HEK293 (cell line): ENCODE data around the gene ZPLD1.

ENCODE experiments used
- CTCF ChIP-seq: fragments of 450-650 bp; formaldehyde crosslinking; IDR thresholded peaks from 2 replicates; pipeline ENCODE4 v1.5.1; 2016; ENCODE audit warnings: missing biosample characterization, missing genetic modification characterization
- ELK4 ChIP-seq: IDR thresholded peaks from 2 replicates; pipeline ENCODE4 v1.6.1; 2011; ENCODE audit warnings: mild to moderate bottlenecking, low read depth, low read length, borderline replicate concordance
- KLF10 ChIP-seq: fragments of 450-650 bp; IDR thresholded peaks from 2 replicates; pipeline ENCODE4 v1.5.1; 2018; ENCODE audit warnings: missing biosample characterization, mild to moderate bottlenecking, missing genetic modification characterization
- KLF9 ChIP-seq: fragments of 450-650 bp; formaldehyde crosslinking; IDR thresholded peaks from 2 replicates; pipeline ENCODE4 v1.5.1; 2016; ENCODE audit warnings: missing biosample characterization, missing genetic modification characterization, low read depth
- RBAK ChIP-seq: fragments of 450-650 bp; formaldehyde crosslinking; IDR thresholded peaks from 2 replicates; pipeline ENCODE4 v1.5.1; 2016; ENCODE audit warnings: missing biosample characterization, missing genetic modification characterization
- REST ChIP-seq: fragments of 450-650 bp; formaldehyde crosslinking; IDR thresholded peaks from 2 replicates; pipeline ENCODE4 v1.5.1; 2016; ENCODE audit warnings: missing biosample characterization, missing genetic modification characterization
- SP2 ChIP-seq: fragments of 450-650 bp; formaldehyde crosslinking; IDR thresholded peaks from 2 replicates; pipeline ENCODE4 v1.5.1; 2016; ENCODE audit warnings: missing biosample characterization, missing genetic modification characterization
- SP3 ChIP-seq: fragments of 450-650 bp; formaldehyde crosslinking; IDR thresholded peaks from 2 replicates; pipeline ENCODE4 v1.5.1; 2016; ENCODE audit warnings: missing biosample characterization, missing genetic modification characterization
- ZBTB7A ChIP-seq: fragments of 450-650 bp; formaldehyde crosslinking; IDR thresholded peaks from 2 replicates; pipeline ENCODE4 v1.5.1; 2016; ENCODE audit warnings: low read depth, missing biosample characterization, missing genetic modification characterization
- ZNF473 ChIP-seq: fragments of 450-650 bp; formaldehyde crosslinking; IDR thresholded peaks from 2 replicates; pipeline ENCODE4 v1.5.1; 2017; ENCODE audit warnings: missing biosample characterization, missing genetic modification characterization
- ZNF48 ChIP-seq: fragments of 450-650 bp; formaldehyde crosslinking; IDR thresholded peaks from 2 replicates; pipeline ENCODE4 v1.5.1; 2016; ENCODE audit warnings: missing biosample characterization, missing genetic modification characterization
- ZNF513 ChIP-seq: fragments of 450-650 bp; IDR thresholded peaks from 2 replicates; pipeline ENCODE4 v1.5.1; 2018; ENCODE audit warnings: missing biosample characterization, missing genetic modification characterization

- TF ChIP-seq ELK4, result no peak
- no peak for TF ChIP-seq SP3 (tag by site-specific recombination)
- TF ChIP-seq KLF9 (tag by site-specific recombination), result no peak
- TF ChIP-seq CTCF (tag by site-specific recombination), result no peak
- TF ChIP-seq ZNF48 (tag by site-specific recombination), result no peak
- TF ChIP-seq ZNF513 (tag by site-specific recombination), result no peak
- no peak for TF ChIP-seq SP2 (tag by site-specific recombination)
- TF ChIP-seq KLF10, result no peak
- no peak for TF ChIP-seq RBAK (tag by site-specific recombination)
- no peak for TF ChIP-seq ZNF473 (tag by site-specific recombination)
- TF ChIP-seq ZBTB7A (tag by site-specific recombination), result no peak
- TF ChIP-seq REST (tag by site-specific recombination), result no peak
Measured at GRCh38 chr3:102390916-102391315, 43.9 kb upstream of the ZPLD1 start.
